GM12878 (cell line): Measurements from ENCODE around the gene FMOD. TPM values are rescaled to one million over a fixed set of nuclear protein-coding genes. Genes with fewer than 3 reads are reported as not detected.

ENCODE experiments used
- ATAC-seq: fragments of 200-7000 bp; cut with Tn5 transposase; 3 replicates; pipeline ENCODE4 v1.9.1; 2020; ENCODE audit warnings: mild to moderate bottlenecking, moderate library complexity
- BruUV-seq: library from RNA; stranded (reverse); fragments of 400-500 nt; replicated peaks from 2 replicates; lab custom pipeline; 2021; lab: Mats Ljungman, UMichigan
- CTCF ChIA-PET: fragments of 300-600 bp; sonication (Branson Sonifier 250); formaldehyde crosslinking; extraction: SDS; loops from one replicate; lab custom pipeline; 2021; ENCODE audit warnings: inconsistent platforms; lab: Yijun Ruan, JAX
- POLR2A ChIA-PET: fragments of 350-600 bp; formaldehyde crosslinking; extraction: SDS; loops from one replicate; lab custom pipeline; 2021; ENCODE audit warnings: inconsistent platforms; lab: Charles Lee
- RAD21 ChIA-PET: fragments of 300-600 bp; sonication (Branson Sonifier 250); formaldehyde crosslinking; loops from one replicate; lab custom pipeline; 2023; ENCODE audit warnings: antibody characterized with exemption; ENCODE audit not compliant: unreplicated experiment; lab: Charles Lee
- SMC1A ChIA-PET: fragments of 300-600 bp; sonication (Branson Sonifier 250); formaldehyde crosslinking; loops from one replicate; lab custom pipeline; 2023; ENCODE audit not compliant: unreplicated experiment, uncharacterized antibody; lab: Charles Lee
- DNase-seq: peaks from one replicate; pipeline ENCODE4 v3.0.0-alpha.2; 2011; ENCODE audit warnings: low read depth, low spot score
- FAIRE-seq: peaks from 3 replicates; lab custom pipeline; 2011; peaks lifted over from hg19 to GRCh38; lab: Jason Lieb, UNC
- H2AFZ ChIP-seq: 2 replicates; pipeline ENCODE4 v1.6.0; 2011; ENCODE audit warnings: low read depth, low read length, control low read depth; ENCODE audit not compliant: control insufficient read depth
- H3K27ac ChIP-seq: 2 replicates; pipeline ENCODE4 v1.5.1; 2011; ENCODE audit warnings: control low read depth; ENCODE audit not compliant: control insufficient read depth, insufficient read depth
- H3K27me3 ChIP-seq, 2 experiments: replicated peaks in 1 of 2; 2 replicates each; pipeline versions ENCODE4 v1.6.0 to v1.6.1; 2011; ENCODE audit warnings: low read length in 1 of 2; ENCODE audit not compliant: control insufficient read depth in 2 of 2, insufficient read depth in 2 of 2
- H3K36me3 ChIP-seq, 2 experiments: 2 replicates each; pipeline ENCODE4 v1.5.1; 2011; ENCODE audit warnings: low read length in 1 of 2; ENCODE audit not compliant: control insufficient read depth in 2 of 2, insufficient read depth in 2 of 2
- H3K4me1 ChIP-seq: 2 replicates; pipeline ENCODE4 v1.6.1; 2011; ENCODE audit warnings: mild to moderate bottlenecking, low read length, moderate library complexity, mixed read lengths; ENCODE audit not compliant: control insufficient read depth, insufficient read depth
- H3K4me2 ChIP-seq: 2 replicates; pipeline ENCODE4 v1.6.0; 2011; ENCODE audit warnings: control low read depth; ENCODE audit not compliant: control insufficient read depth, insufficient read depth
- H3K4me3 ChIP-seq: fragments of 200-600 bp; sonication (generic); 2 replicates; pipeline ENCODE4 v1.5.1; 2016
- H3K79me2 ChIP-seq: 2 replicates; pipeline ENCODE4 v1.6.0; 2011; ENCODE audit warnings: low read length; ENCODE audit not compliant: control insufficient read depth, insufficient read depth
- H3K9ac ChIP-seq: 2 replicates; pipeline ENCODE4 v1.8.0; 2011; ENCODE audit warnings: low read length, control low read depth, mixed read lengths; ENCODE audit not compliant: control insufficient read depth, insufficient read depth
- H3K9me3 ChIP-seq: replicated peaks from 3 replicates; pipeline ENCODE4 v1.5.1; 2011; ENCODE audit warnings: mild to moderate bottlenecking, low read length; ENCODE audit not compliant: control insufficient read depth, insufficient read depth
- H4K20me1 ChIP-seq: 2 replicates; pipeline ENCODE4 v1.6.0; 2011; ENCODE audit not compliant: control insufficient read depth, insufficient read depth
- BCL11A ChIP-seq: IDR thresholded peaks from 2 replicates; pipeline ENCODE4 v1.6.1; 2011; ENCODE audit warnings: low read depth, low read length
- ESRRA ChIP-seq: IDR thresholded peaks from 2 replicates; pipeline ENCODE4 v1.6.1; 2012; ENCODE audit warnings: mild to moderate bottlenecking, low read length, improper control_type of control experiment
- FOXK2 ChIP-seq: fragments of 450-650 bp; IDR thresholded peaks from 2 replicates; pipeline ENCODE4 v1.6.1; 2017; ENCODE audit warnings: mild to moderate bottlenecking, moderate library complexity
- FOXM1 ChIP-seq: IDR thresholded peaks from 2 replicates; pipeline ENCODE4 v1.6.1; 2012; ENCODE audit warnings: low read depth, mild to moderate bottlenecking, inconsistent platforms, low read length, moderate library complexity
- LARP7 ChIP-seq: fragments of 450-650 bp; IDR thresholded peaks from 2 replicates; pipeline ENCODE4 v1.6.1; 2017; ENCODE audit warnings: mild to moderate bottlenecking
- NBN ChIP-seq: fragments of 450-650 bp; IDR thresholded peaks from 2 replicates; pipeline ENCODE4 v1.6.1; 2016
- SMAD5 ChIP-seq: IDR thresholded peaks from 2 replicates; pipeline ENCODE4 v1.6.1; 2016; ENCODE audit warnings: antibody characterized with exemption, low read depth
- WGBS: methylation state at CpG from one replicate; pipeline ENCODE4 v1.1.6; 2016; ENCODE audit warnings: low lambda C conversion rate; ENCODE audit not compliant: insufficient replicate concordance, insufficient coverage; ENCODE audit errors: missing lambda C conversion rate; 5-methylcytosine and 5-hydroxymethylcytosine counted together
- in situ Hi-C: fragments of 300-500 bp; cut with MboI; formaldehyde crosslinking; loops from 9 replicates; pipeline ENCODE4 v1.14.3; 2018; ENCODE audit warnings: mixed read lengths
- intact Hi-C: fragments of 100-400 bp; cut with micrococcal nuclease; formaldehyde crosslinking; loops from one replicate; pipeline ENCODE4 v1.14.2; 2022; ENCODE audit not compliant: unreplicated experiment
- polyA plus RNA-seq, 11 experiments: library from polyadenylated mRNA; depleted of rRNA in 4 of 11; unstranded in 6 of 11; stranded (reverse) in 5 of 11; fragments of >200 nt; fragmentation: Nextera tagmentation in 4 of 11; fragmentation: Illumina TruSeq in 1 of 11; extraction: Ambion mirVana in 4 of 11; extraction: Trizol in 1 of 11; gene quantifications; 1 replicate in 1 of 11; 2 replicates in 10 of 11; pipeline versions ENCODE4 v1.2.1 to v1.2.3, GENCODE V29; 2011 to 2016; ENCODE audit warnings: inconsistent platforms in 2 of 11, missing spikeins in 2 of 11, low read depth in 1 of 11
- total RNA-seq, 4 experiments: library from RNA; depleted of rRNA in 3 of 4; stranded (reverse); fragments of >200 nt in 3 of 4; fragmentation: Illumina TruSeq in 1 of 4; extraction: Trizol in 1 of 4; gene quantifications; 2 replicates each; pipeline versions ENCODE4 v1.2.1 to v1.2.3, GENCODE V29; 2013 to 2021
- TF ChIP-seq, protein P1 (sequence below): fragments of 450-650 bp; IDR thresholded peaks from 2 replicates; pipeline ENCODE4 v1.6.1; 2017; ENCODE audit warnings: mild to moderate bottlenecking, moderate library complexity
- TF ChIP-seq, protein P2 (sequence below): fragments of 450-650 bp; IDR thresholded peaks from 2 replicates; pipeline ENCODE4 v1.6.1; 2016; ENCODE audit warnings: mild to moderate bottlenecking, moderate library complexity, borderline replicate concordance
- TF ChIP-seq, protein P3 (sequence below): fragments of 450-650 bp; IDR thresholded peaks from 2 replicates; pipeline ENCODE4 v1.6.1; 2017; ENCODE audit warnings: antibody characterized with exemption, mild to moderate bottlenecking, moderate library complexity

The FMOD gene
- total and polyA plus RNA-seq, 10 of the 15 experiments (the other 5 are each of a cell fraction or from before 2014, with no cell fraction given), result 0.03 to 0.26 (median 0.11) TPM; not detected in 7

DNA sequence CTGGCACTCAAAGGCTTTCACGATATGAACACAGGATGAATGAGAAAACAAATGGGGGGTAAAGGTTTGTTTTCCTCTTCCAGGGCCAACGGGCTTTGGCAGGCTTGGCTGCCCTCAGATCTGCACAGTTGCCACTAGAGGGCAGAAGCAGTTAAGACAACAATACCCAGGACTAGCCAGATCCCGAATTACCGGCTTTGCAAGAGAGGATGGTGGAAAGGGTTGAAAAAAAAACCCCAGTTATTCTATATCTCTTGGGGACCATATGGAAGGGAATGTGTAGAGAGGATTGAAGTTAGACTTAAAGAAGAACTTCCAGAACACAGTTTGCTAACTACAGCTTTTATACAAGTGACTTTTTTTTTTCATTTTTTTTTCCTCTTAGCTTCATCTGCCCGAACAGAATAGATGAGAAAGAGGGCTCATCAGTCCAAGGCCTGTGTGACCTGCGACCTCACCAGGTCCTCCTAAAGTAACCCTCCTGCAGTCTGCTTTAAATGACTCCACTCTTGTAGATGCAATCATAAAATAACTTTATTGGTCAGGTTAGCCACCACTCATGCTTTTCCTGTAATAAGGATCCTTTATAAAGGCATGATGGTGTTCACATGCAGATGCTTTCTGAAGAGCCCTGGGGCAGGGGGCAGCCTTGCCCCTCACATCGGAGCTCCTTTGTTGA is 10.7 kb downstream of the FMOD start:
- 7% methylated on average over 7 of the region's 7 CpGs for WGBS
- ChIA-PET SMC1A (interaction anchor here (0.6 to 15.1 kb wide), 36 partner anchors 9 to 361 kb away, joined by 3 to 508 read pairs (median 5); partner anchors contain the start of gene BTG2), CTCF (interaction anchor here (0.6 to 20.4 kb wide), 36 partner anchors 7 to 361 kb away, joined by 3 to 854 read pairs (median 11); partner anchors contain the start of genes BTG2, FMOD, OPTC and PRELP), RAD21 (interaction anchor here (0.6 to 15.9 kb wide), 25 partner anchors 9 to 361 kb away, joined by 3 to 501 read pairs (median 6); no protein-coding TSS in a partner anchor), POLR2A (interaction anchor here (0.6 to 1.3 kb wide), 3 partner anchors 56 to 85 kb away, joined by 3 read pairs; no protein-coding TSS in a partner anchor)
- DNase-seq (no peak), FAIRE-seq (peak; percentile 95), ATAC-seq (peak; percentile 86)
- peaks cover 0 to 6% of the 10 kb centered on the region in 2 experiments; a peak in 1 of 4 replicates for H3K27me3 ChIP-seq
- H3K27ac ChIP-seq, result no peak overlapping the region
- H4K20me1 ChIP-seq, result no peaks in the 10 kb centered on the region
- H3K36me3 ChIP-seq, result no peaks in the 10 kb centered on the region
- no TSS peak for BruUV-seq
- H3K4me3 ChIP-seq, result no peak overlapping the region
- no peak overlapping the region for H2AFZ ChIP-seq
- H3K9me3 ChIP-seq, result no peaks in the 10 kb centered on the region
- H3K4me2 ChIP-seq, result no peak overlapping the region
- no peaks in the 10 kb centered on the region for H3K79me2 ChIP-seq
- intact Hi-C loops (loop anchor here (1.0 to 2.0 kb wide), 4 partner anchors 100 to 363 kb away; no protein-coding TSS in a partner anchor), in situ Hi-C loops (loop anchor here (5.0 kb wide), 2 partner anchors 102 to 147 kb away; no protein-coding TSS in a partner anchor)
- no peak overlapping the region for H3K9ac ChIP-seq
- no peaks in the 10 kb centered on the region for H3K4me1 ChIP-seq
- TF ChIP-seq FOXK2 (no peak), FOXM1 (peak; percentile 52; the same call in 1 of the 2 replicates), ESRRA (no peak), LARP7 (no peak), BCL11A (no peak), NBN (peak; percentile 52; the same call in 1 of the 2 replicates), SMAD5 (no peak)
- TF ChIP-seq, protein P1, sequence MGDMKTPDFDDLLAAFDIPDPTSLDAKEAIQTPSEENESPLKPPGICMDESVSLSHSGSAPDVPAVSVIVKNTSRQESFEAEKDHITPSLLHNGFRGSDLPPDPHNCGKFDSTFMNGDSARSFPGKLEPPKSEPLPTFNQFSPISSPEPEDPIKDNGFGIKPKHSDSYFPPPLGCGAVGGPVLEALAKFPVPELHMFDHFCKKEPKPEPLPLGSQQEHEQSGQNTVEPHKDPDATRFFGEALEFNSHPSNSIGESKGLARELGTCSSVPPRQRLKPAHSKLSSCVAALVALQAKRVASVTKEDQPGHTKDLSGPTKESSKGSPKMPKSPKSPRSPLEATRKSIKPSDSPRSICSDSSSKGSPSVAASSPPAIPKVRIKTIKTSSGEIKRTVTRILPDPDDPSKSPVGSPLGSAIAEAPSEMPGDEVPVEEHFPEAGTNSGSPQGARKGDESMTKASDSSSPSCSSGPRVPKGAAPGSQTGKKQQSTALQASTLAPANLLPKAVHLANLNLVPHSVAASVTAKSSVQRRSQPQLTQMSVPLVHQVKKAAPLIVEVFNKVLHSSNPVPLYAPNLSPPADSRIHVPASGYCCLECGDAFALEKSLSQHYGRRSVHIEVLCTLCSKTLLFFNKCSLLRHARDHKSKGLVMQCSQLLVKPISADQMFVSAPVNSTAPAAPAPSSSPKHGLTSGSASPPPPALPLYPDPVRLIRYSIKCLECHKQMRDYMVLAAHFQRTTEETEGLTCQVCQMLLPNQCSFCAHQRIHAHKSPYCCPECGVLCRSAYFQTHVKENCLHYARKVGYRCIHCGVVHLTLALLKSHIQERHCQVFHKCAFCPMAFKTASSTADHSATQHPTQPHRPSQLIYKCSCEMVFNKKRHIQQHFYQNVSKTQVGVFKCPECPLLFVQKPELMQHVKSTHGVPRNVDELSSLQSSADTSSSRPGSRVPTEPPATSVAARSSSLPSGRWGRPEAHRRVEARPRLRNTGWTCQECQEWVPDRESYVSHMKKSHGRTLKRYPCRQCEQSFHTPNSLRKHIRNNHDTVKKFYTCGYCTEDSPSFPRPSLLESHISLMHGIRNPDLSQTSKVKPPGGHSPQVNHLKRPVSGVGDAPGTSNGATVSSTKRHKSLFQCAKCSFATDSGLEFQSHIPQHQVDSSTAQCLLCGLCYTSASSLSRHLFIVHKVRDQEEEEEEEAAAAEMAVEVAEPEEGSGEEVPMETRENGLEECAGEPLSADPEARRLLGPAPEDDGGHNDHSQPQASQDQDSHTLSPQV, result 0 out of 2 replicates have a peak, but pooled peaks have one; percentile 20
- TF ChIP-seq, protein P2, sequence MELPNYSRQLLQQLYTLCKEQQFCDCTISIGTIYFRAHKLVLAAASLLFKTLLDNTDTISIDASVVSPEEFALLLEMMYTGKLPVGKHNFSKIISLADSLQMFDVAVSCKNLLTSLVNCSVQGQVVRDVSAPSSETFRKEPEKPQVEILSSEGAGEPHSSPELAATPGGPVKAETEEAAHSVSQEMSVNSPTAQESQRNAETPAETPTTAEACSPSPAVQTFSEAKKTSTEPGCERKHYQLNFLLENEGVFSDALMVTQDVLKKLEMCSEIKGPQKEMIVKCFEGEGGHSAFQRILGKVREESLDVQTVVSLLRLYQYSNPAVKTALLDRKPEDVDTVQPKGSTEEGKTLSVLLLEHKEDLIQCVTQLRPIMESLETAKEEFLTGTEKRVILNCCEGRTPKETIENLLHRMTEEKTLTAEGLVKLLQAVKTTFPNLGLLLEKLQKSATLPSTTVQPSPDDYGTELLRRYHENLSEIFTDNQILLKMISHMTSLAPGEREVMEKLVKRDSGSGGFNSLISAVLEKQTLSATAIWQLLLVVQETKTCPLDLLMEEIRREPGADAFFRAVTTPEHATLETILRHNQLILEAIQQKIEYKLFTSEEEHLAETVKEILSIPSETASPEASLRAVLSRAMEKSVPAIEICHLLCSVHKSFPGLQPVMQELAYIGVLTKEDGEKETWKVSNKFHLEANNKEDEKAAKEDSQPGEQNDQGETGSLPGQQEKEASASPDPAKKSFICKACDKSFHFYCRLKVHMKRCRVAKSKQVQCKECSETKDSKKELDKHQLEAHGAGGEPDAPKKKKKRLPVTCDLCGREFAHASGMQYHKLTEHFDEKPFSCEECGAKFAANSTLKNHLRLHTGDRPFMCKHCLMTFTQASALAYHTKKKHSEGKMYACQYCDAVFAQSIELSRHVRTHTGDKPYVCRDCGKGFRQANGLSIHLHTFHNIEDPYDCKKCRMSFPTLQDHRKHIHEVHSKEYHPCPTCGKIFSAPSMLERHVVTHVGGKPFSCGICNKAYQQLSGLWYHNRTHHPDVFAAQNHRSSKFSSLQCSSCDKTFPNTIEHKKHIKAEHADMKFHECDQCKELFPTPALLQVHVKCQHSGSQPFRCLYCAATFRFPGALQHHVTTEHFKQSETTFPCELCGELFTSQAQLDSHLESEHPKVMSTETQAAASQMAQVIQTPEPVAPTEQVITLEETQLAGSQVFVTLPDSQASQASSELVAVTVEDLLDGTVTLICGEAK, result peak; percentile 68; the same call in 1 of the 2 replicates
- TF ChIP-seq, protein P3, sequence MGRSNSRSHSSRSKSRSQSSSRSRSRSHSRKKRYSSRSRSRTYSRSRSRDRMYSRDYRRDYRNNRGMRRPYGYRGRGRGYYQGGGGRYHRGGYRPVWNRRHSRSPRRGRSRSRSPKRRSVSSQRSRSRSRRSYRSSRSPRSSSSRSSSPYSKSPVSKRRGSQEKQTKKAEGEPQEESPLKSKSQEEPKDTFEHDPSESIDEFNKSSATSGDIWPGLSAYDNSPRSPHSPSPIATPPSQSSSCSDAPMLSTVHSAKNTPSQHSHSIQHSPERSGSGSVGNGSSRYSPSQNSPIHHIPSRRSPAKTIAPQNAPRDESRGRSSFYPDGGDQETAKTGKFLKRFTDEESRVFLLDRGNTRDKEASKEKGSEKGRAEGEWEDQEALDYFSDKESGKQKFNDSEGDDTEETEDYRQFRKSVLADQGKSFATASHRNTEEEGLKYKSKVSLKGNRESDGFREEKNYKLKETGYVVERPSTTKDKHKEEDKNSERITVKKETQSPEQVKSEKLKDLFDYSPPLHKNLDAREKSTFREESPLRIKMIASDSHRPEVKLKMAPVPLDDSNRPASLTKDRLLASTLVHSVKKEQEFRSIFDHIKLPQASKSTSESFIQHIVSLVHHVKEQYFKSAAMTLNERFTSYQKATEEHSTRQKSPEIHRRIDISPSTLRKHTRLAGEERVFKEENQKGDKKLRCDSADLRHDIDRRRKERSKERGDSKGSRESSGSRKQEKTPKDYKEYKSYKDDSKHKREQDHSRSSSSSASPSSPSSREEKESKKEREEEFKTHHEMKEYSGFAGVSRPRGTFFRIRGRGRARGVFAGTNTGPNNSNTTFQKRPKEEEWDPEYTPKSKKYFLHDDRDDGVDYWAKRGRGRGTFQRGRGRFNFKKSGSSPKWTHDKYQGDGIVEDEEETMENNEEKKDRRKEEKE, result no peak
